HG03097 (cell line): Measurements from ENCODE around the gene PDIA5.

ENCODE experiments used
- ATAC-seq: cut with Tn5 transposase; IDR thresholded peaks from one replicate; pipeline ENCODE4 v1.9.1; 2021; ENCODE audit not compliant: unreplicated experiment, low FRiP score

Gene PDIA5

DNA sequence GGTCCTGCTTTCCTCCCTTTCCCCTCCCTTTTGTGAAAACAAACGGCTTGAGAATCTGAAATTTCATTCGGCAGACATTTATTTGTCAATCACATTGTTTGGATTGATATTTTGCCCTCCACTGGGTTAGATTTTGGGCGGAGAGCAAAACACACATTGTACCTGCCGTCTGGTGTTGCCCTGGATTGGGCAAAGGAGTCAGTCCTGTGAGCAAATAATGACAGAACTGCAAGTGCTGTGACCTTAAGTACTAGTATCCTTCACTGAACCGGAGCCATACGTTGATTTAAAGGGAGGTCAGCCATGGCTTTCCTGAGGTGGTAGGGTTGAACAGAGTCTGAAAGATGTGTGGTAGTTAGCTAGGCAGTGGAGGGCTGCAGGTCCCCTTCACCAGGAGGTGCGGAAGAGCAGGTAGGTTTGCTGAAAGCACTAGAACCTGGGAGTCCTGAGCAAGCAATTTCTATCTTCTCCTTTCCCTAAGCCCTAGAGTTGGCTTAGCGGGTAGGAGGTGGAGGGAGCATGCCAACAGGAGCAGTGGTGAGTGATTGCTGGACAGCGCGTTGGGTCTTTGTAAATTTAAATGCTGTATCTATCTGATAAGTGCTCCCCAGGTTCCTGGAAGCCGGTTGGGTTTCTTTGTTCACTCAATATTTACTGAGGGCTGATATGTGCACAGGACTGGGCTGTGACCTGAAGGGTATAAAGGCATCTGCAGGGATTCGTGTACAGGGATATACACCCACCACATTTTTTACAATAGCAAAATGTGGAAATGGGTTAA lies 2.0 kb downstream of the PDIA5 start:
- no peak for ATAC-seq

DNA sequence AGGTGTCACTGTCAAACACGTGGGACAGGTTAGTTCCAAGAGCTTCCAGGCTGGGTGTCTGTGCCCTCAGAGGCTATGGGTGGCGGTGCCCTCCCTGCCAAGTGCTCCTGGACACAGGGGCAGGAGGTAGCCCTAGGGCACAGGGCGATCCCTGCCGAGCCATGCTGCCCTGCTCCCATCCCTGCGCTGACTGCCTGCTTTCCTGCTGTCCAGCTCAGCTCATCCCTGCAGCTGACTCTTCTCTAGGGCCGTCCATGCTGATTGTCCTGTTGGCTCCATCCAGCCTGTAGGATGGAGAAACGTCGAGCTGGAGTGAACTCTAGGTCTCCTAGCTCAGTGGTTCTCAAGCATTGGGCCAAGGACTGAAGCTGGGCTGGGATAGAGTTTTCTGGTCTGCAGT lies 3.7 kb downstream of the PDIA5 start:
- no peak for ATAC-seq

DNA sequence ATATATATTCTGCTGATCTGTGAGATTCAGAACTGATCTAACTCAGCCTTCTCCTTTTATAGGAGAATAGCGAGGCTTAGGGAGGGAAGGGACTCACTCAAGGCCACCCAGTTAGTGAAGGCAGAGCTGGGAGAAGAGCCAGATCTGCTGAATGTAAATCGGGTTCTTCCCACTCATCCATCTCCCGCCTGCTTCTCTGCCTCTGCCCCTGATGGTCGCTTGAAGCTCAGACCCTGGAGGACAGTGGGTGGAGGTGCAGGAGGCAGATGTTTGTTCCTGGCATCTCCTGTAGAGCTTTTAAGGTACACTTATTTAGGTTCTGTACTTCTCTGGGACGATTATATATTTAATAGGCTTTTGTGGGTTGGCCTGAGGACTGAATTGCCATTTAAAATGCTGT lies 4.3 kb downstream of the PDIA5 start:
- ATAC-seq, result no peak

DNA sequence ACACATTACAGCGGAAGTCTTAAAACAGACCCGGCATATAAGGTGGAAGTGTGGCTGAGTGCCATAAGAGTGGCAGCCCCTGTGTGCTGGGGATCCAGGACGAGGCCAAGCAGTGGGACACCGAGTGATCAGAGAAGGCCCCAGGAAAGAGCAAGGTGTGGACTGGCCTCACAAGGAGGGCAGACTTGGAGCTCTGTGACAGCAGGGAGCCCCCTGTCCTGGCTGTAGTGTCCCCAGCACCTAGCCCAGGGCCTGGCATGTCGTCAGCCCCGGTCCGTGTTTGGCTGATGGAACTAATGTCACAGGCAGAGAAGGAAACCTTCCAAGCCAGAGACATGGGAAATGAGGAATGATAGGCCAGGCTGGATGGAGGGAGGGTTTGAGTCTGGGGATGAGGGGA lies 4.8 kb downstream of the PDIA5 start:
- ATAC-seq, result no peak

DNA sequence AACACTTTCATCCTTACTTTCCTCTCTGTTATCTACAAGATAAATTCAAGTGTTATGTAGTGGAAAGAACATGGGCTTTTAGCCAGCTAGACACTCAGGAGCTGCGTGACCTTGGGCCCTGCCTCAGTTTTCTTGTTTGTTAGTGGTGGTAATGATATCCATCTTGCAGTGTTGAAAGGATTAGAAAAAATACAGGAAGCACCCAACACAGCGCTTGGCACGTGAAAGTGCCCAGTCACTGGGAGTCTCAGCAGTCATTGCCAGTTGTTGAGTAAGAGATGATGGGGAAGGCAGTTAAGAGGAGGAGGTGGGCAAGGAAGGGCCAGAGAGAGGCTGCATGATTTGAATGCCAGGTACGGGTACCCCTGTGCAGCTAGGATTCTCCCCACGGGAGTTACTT lies 5.3 kb downstream of the PDIA5 start:
- ATAC-seq, result no peak

DNA sequence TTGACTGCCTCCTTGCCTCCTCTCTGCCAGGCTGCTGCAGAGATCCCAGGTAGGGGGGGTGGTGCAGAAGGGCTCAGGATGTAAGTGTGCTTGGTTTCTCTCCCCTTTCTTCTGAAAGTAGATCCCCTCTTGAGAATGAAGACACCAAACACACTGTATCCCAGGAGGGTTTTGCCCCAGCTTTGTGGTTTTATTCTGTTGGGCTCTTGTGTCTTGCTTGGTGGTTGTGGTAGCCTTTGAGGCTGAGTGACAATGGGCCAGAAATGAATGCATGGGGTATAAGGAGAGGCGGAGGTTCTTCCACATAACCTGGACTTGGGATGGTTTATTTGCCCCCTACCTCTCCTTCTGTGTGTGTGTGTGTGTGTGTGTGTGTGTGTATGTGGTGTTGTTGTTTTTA lies 5.7 kb downstream of the PDIA5 start:
- no peak for ATAC-seq

DNA sequence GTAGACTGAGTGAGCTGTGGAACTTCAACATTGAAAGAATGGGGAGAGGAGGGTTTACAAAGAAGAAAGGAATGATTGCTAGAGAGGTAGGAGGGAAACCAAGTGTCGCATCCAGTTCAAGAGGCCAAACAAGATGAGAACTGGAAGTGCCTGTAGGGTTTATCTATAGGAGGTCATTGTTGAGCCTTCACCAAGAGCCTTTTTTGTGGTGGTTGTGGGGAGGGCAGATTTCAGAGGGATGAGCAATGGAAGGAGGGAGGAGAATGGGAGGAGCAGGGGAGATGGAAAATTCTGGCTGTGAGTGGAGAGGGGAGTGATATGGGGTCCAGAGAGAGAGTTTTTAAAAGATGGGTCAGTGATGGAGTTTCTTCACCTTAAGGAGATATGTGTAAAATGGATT lies 8.5 kb downstream of the PDIA5 start:
- no peak for ATAC-seq

DNA sequence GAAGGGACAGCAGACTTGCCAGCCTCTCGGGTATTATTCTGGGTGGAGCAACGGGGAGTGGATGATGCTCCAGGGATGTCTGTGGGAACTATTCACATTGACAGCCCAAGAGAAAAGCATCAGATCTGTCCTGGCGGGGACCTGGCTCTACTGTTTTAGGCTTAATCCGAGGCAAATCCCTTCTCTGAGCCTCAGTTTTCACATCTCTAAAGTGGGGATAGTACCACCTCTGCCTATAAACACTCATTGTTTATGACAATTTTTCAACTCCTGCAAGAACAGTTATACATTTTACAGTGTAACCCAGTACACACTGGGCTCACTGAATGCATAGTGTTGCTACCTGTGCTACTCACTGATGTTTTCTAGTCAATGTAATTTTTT lies 9.3 kb downstream of the PDIA5 start:
- no peak for ATAC-seq

DNA sequence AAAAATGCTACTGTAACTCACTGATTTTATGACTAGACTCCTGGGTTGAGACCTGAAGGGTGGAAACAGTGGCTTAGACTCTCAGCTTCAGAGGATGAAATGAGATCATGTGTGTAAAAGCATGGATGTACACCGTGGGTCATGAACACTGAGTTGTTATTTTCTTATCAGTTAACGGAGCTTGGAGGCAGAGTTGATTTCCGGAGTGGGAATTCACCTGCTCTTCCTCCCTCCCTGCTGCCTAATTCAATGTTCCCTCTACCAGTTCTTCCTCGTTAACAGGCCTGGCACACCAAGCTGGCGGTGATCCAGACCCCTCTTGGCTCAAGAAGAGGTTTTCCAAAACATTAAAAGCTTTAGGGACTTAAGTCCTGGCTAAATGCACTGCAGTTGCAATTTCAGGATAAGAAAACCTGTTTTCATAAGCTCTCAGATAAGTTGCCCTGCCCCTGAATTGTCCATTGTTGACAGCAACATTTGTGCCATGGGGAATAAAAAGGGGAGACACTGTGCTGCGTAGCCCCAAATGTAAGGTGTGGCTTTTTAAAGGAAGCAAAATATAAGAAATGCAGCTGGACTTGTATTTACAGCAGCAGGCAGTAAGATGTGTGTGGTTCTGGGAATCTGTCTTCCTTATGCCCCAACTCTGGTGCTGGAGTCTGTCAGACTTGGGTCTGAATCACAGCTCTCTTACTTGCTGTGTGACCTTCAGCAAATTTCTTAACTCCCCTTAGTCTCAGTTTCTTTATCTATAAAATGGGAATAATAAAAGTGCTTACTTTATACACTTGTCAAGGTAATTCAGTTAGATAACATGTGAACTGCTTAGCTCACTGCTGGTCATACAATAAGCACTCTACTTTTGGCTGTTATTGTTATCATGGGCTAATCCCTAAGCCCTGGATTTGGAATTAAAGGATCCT lies 9.9 kb downstream of the PDIA5 start:
- ATAC-seq, result no peak

DNA sequence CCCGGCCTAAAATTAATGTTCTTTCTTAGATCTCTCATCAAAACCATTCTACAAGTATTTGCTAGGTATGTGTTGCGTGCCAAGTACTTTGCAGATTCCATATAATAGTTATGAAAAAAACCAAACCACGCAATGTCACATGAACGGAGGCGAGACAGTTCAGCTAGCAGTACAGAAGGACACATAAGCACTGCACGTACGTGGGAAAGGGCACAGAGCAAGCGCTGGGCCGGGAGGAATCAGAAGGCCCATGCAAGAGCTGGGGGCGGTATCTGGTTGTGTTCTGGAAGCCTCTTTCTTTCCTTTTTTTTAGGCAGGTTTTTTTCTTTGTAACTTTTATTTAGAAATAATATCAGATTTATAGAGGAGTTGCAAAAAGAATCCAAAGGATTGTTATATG lies 11.3 kb downstream of the PDIA5 start:
- no peak for ATAC-seq

DNA sequence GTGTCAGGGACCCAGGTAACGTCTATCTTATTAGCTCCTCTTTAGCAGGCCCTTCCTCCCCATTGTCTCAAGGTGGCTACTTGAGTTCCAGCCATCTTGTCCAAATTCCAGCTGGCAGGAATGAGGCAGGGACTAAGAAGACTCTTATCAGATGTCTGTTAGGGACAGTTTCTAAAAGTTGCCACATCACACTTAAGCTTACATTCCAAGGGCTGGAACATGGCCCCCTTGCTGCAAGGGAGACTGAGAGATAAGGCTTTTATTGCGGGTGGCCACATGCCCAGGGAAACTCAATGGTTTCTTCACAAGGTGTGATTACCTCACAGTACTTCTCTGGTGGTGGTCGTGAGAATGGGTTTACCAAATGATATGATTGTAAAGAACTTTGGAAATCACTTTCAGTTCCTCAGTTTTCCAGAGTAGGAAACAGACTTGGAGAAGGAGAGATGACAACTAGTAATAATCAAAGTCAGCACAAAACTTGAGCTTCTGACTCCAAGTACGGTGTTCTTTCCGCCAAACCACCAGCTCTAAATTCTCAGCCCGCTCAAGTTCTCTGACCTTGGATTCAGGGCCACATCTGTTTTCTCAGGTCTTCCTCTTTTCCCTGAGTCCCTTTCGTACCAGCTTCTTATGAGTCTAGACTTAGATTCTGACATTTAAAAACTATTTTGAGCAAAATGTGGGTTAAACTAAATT lies 14.2 kb downstream of the PDIA5 start:
- ATAC-seq, result no peak

DNA sequence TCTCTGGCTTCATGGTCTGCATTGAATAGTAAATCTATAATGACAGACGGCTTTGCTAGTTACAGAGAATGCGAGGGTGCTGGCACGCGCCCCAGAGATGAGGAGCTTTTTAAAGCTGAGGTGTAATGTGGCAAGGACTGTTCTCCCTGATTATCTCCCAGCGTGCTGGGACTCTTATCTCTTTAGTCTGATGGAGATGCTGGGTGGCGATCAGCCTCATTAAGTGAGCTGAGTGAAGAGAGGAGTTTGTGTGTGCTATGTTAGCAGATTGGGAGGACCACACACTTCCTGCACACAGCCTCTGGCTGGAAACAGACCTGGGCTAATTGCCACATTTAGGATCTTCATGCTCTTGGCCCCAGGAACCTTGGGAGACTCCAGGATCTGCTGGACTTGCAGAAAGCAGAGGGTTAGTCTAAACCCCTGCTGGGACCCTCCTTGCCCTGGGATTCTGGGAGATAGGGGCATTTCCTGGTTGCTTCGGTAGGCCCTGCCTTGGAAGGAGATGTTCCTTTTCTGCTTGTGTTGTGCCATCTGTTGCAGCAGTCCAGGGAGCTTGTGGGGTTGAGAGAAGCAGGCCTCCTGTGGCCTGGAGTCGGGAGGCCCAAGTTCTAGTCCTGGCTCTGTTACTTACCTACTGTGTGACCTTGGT lies 15.0 kb downstream of the PDIA5 start:
- no peak for ATAC-seq

DNA sequence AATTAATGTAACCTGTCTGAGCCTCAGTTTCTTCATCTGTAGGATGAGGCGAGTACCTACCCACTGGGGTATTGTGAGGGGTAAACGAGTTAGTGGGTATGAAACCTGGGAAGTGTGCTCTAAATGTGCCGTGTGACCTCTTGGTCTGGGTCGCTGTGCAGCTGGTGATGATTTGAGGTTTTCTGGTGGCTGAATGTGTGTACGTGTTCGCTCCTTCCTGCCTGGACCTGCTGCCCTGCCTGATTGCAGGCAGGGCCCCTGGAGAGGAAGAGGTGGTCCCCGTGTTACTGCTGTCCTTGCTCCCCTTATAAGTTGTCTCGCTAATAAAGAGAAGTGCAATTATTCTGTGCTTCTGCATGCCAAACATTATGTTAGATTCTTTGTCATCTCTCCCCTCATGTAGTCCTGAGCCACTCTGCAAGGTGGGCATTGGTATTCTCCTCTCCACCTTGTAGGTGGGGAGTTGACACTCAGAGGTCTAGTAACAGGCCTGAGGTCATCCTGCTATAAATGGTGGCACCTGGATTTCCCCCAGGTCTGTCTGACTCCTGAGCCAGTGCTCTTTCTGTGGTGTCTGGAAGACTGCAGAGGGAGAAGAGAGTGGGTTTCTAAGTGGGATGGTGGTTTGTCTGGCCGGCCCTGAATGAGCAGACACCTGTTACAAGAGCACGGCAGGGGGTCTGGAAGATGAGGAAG lies 15.7 kb downstream of the PDIA5 start:
- ATAC-seq, result no peak

DNA sequence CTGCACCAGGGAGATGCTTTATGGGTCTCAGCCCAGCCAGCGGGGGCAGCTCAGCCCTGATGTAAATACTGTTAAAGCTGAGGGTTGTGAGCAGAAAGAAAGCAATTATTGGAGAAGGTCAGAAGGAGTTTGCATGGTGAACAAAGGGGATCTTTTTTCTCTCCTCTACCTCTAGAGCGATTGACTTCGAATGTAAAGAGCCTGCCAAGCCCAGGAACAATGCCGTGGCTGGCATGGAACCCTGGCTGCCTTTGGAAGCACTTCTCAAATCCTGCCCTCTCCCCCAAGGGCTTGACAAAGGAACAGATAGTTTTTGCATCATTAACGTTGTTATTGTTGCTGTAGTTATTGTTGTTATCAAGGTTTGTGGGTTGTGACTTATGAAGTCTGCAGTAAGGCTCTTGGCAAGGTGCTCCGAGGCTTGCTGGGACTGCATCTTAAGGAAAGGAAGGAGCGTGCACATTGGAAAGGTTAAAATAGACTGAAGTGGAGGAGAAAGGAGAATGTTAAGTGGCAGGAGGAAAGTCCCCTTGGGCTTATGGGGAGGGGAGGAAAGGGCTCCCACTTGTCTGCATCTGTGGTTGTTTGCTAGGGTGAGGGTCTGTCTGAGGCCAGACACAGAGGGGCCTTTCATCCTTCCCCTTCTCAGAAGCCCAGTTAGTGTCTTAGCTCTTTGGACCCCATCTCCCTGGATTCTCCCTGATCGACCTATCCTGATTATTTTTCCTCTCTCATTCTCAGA lies 16.7 kb downstream of the PDIA5 start:
- ATAC-seq, result no peak

DNA sequence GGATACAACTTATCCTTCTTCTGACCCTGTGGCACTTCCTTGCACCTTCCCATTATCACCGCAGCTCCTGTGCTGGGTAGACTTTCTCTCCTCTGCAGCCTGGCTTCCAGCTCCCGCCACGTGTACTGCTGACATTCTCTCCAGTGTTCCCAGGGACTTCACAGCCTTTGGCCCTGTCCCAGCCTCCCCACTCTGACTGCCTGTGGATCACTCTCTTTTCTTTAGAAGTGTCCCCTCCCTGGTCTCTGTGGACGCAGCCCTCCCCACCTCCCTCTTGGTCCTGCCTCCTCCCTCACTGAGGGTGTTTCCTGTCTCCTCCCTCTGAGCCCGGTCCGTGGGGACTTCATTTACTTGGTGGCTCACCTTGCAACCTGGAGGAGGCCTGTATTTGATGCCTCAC lies 17.4 kb downstream of the PDIA5 start:
- ATAC-seq, result no peak

DNA sequence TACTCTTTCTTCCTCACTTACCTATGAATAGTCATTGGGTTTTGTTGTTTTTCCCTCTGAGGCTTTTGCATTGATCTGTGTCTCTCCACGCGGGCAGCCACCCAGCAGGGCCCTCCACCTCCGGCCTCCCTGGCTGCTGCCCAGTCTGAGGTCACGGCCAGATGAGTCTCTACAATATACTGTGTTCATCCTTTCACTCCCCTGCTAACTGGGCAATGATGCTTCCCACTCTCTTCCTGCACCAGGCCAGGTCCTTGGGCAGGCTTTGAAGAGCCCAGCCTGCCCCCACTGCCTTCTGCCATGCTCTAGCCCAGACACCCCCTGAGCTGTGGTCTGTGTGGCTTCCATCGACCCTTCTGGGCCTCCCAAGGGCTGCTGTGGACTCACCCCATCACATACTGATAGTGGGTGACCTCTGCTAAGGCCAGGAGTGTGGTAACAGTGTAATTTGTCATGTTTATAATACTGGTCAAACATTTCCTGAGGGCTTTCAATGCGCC lies 18.0 kb downstream of the PDIA5 start:
- ATAC-seq, result no peak

DNA sequence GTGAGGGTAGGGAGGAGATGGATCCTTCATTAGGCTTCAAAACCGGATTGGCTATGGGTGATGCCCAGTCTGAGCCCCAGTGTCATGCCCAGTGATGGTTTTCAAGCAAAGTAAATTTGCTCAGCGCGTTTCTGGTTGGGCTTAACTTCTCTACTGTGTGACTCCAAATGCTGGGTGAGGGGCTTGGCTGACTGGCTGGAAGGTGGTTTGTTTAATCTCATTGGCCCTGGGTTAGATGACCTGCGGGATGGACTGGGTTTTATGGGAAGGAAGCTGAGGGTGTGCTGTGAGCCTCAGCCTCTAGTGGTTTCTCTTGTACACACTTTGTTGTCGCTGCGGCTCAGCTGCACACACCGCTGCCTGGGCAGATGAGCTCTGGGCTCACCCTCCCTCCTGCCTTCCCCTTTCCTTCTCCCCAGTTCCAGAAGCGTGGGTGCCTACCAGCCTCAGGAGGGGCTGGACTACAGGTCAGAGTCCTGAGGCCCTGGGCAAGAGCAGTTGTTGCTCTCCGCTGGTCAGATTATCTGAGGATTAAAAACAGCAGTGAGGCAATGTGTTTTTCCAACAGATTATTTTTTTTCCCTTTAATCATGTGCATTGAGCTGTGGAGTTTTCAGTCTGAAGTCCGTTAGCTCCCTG lies 18.6 kb downstream of the PDIA5 start:
- ATAC-seq, result no peak

DNA sequence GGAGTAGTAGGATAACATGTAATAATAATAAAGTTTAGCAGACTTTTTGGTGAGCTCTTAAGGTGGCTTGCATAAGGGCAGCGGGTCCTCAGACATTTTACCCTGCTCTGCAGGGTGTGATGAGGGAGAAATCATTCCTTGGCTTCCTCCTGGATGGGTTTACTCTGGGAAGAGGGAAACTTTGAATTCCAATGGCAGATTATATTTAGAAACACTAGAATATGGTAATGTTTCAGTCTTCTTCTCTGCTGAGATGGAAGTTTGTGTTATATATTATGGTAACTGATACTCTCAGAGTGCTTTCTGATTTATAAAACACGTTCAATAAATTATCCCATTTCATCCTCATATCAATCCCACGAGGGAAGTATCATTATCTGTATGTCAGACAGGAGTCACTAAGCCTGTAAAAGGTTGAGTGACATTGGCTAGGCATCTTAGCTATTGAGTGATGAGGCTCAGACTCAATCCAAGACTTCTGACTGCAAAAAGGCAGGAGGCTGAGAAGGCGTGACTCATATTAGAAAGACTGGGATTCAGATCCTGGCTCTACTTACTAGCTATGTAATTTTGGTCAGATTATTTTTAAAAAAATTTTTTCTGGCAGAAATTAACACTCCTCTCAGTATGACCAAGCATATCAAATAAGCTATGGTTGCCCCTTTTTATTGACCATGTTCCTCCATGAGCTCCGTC lies 19.3 kb downstream of the PDIA5 start:
- ATAC-seq, result no peak
